Stimulated activated CD4-positive, alpha-beta T cell treated with anti-CD3 and anti-CD28 coated beads, Interleukin-1b, Interleukin-23, amount 100 ng/mL, for 1 hour (primary cell): ENCODE data around the gene IQCE.
"Not testable (repeated sequence)": the region's sequence is repeated elsewhere in the genome, so short reads cannot be mapped to it uniquely, and the experiment has no call there.

Experiments used
- DNase-seq, 2 donors: peaks; one replicate each; pipeline ENCODE4 v3.0.0-alpha.2; 2020; ENCODE audit warnings: low read depth in 2 of 2

Gene IQCE

DNA sequence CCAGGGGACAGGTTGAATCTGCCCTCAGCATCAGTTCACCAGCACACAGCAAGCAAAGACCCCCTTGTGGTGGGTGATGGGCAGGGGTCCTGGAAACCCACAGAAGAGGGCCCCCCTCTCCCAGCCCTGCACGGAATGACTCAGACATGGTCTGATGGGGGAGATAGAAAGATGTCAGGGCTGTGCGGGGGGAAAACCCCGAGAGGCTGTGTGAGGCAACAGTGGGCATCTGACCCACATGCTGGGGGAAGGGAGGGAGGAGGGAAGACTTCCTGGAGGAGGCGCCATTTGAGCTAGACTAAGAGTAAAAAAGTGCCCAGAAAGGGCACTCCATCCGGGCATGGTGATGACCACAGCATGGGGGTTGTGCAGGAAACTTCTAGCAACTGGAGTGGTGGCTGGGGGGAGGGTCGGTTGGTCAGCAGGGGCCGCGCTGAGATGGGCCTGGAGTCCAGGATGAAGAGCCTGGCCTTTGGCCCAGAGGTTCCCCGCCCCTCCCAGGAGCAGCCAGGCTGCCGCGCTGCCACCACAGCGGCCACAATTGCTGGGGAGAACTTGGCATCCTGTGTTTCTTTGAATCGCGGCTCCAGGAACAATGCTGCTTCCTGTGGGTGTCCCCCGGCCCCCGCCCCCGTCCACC is 36.7 kb upstream of the IQCE start:
- no peak for DNase-seq

DNA sequence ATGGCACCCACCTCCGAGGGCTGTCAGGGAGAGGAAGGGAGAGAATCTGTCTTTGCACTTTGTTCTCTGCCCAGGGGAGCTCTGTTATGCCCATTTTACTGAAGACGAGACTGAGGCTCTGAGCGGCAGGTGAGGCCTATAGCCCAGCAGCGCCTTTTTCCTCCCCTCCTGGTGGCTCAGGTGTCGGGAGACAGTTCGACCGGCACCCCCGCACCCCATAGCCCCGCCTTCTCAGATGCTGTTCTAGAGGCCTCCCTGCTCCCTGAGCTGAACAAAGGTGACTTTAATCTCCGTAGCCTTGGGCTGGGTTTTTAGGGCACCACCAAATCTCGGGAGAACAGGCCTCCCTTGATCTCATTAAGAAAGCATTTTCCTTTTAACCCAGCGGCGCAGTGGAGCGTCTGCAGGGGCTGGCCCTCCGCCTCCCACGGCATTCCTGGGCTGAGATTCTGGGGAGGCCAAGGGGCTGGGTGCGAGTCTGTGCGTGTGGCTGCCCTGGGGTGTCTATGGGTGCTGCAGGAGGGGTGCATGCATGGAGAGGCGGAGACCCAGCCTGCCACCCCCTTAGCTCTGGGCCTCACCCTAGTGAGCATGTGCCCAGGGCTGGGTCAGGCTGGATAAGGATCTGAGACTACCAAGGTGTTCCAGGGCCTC is 35.9 kb upstream of the IQCE start:
- DNase-seq, result no peak

DNA sequence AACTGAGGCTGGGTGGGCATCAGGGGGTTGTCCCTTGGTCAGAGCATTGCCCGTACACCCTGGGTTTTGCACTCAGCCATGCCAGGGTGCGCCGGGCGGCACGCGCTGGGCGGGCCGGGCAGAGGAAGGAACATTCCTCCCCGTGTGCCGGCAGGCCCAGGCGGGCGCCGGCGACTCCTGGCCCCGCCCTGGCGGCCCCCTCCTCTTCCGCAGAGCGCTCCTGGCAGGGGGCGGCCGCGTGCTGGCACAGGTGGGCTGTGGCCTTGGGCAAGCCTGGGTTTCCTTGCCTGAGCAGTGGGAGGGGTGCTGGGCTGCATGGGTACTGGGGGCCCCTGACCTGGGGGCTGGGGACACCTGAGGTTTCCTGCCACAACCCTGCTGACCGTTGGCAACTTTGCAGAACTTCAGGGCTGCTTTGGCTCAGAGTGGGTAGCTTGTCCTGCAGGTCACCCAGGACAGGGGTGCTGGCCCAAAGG is 35.3 kb upstream of the IQCE start:
- no peak for DNase-seq

DNA sequence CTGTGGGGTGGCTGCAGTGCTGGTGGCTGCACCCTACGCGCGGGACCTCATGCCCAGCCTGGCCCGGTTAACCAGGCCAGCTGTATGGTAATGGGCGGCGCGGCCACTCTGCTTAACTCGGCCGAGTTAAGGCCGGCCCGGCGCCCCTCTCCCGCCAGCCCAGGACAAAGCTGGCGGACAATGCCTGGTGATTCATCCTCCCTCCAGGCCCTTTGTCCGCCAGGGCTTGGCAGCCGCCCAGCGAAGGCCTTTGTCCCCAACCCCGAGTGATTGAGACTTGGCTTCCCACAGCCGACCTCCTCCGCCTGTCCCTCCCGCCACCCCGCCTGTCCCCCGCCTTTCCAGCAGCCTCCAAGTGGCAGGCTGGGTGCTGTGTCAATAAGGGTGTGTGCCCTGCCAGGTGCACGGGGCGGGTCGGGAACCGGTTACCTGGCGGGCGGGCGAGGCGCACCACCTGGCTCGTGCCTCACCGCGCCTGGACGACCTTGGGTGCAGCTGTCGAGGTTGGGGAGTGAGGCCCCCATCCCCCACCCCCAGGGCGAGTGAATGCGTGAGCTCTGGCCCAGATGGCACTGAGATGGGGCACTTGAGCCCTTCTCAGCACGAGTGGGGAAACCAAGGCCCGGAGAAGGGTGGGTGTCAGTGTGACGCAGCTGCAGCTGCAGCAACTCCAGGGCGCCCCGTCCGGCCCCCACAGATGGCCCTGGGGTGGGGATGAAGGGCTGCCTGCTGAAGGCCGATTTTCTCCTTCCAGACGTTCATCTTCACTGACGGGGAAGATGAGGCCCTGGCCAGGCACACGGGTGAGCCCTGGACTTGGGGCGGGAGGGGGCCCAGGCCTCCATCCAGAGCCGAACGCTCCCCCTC is 34.6 kb upstream of the IQCE start:
- no peak for DNase-seq

DNA sequence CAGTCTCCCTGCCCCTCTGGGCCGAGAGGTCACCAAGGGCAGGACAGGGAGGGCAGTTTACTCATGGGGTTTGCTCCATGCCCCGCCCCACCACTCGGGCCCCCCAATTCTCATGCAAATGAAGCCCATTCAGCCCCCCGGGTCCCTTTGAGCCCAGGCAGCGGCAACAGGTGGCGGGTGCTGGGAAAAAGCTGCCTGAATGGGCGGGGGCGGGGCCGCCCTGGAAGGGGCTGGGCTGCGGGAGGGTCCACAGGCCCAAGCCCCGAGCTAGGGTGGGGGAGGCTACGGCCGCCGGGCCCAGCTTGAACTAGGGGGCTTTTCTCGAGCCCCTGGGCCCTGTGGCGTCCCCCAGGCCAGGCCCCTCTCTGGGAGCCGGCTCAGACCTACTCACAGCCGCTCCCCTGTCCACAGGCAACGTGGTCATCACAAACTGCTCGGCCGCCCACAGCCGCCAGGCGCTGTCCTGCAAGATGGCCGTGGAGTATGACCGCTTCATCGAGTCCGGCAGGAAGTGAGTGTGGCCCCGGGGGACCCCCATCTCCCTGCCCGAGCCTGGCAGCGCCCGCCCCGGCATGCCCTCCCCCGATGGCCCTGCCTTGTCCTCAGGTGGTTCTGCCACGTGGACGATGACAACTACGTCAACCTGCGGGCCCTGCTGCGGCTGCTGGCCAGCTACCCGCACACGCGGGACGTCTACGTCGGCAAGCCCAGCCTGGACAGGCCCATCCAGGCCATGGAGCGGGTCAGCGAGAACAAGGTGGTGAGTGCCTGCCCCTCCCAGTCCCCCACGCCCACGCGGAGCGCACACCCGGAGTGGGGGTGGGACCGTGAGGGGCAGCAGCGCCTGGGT is 33.7 kb upstream of the IQCE start:
- no peak for DNase-seq

DNA sequence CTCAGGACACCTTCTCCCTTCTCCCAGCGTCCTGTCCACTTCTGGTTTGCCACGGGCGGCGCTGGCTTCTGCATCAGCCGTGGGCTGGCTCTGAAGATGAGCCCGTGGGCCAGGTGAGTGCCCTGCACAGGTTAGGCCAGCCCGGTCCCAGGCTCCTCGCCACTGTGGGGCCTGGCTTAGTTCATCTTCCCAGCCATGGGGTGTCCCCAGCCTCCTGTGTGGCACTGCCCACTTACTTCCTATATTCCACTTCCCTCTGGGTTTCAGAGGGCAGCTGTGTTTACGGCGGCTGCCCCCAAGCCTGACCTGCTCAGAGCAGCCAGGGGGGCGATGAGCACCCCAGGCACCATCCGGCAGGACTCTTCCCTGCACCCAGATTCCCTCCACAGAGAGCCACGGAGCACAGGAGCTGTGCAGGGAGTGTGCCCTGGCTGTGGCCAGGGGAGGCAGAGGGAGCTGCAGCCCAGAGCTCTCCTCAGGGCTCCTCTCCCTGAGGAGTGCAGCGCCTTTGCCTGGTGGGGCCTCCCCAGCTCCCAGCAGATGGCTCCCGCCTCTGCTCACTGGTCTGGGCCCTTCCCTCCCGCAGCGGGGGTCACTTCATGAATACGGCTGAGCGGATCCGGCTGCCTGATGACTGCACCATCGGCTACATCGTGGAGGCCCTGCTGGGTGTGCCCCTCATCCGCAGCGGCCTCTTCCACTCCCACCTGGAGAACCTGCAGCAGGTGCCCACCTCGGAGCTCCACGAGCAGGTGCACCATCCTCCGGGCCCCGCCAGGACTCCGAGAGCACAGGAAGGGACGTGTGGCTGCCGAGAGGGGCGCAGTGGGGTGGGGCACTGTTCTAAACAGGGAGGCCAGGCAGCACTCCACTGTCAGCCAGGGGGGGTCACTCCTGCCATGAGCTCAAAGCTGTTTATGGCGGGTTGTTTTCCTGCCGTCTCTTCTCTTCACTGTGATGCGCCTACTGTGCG is 32.8 kb upstream of the IQCE start:
- DNase-seq, result no peak

DNA sequence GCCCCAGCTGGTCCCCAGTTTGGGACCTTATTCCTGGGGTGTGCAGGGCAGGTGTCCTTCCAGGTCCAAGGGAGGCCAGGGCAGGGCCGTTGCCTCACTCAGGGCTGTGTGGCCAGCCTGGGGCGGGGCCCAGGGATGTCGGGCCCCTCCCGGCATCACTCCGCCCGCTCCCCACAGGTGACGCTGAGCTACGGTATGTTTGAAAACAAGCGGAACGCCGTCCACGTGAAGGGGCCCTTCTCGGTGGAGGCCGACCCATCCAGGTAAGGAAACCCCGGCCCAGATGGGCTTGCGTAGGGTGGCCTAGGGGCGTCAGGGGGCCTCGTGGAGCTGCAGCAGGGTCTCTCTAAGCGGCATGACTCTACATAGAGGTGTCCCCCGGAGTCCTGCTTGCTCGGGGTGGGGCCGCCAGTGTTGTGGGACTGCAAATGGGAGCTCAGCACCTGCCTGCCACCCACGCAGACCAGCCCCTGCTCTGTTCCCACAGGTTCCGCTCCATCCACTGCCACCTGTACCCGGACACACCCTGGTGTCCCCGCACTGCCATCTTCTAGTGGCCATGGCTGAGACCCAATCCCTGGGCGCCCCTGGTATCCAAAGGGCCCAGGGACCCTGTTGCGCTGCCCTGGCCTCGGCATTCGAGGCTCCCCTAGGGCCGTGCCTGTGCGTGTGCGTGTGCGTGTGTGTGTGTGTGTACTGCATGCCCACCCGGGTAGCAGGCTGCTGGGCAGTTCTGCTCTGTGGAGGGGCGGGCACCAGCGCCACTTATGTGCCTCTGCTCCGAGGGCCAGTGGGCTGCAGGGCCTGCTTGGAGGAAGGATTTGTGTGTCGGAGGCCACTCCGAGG is 31.9 kb upstream of the IQCE start:
- DNase-seq, result no peak

DNA sequence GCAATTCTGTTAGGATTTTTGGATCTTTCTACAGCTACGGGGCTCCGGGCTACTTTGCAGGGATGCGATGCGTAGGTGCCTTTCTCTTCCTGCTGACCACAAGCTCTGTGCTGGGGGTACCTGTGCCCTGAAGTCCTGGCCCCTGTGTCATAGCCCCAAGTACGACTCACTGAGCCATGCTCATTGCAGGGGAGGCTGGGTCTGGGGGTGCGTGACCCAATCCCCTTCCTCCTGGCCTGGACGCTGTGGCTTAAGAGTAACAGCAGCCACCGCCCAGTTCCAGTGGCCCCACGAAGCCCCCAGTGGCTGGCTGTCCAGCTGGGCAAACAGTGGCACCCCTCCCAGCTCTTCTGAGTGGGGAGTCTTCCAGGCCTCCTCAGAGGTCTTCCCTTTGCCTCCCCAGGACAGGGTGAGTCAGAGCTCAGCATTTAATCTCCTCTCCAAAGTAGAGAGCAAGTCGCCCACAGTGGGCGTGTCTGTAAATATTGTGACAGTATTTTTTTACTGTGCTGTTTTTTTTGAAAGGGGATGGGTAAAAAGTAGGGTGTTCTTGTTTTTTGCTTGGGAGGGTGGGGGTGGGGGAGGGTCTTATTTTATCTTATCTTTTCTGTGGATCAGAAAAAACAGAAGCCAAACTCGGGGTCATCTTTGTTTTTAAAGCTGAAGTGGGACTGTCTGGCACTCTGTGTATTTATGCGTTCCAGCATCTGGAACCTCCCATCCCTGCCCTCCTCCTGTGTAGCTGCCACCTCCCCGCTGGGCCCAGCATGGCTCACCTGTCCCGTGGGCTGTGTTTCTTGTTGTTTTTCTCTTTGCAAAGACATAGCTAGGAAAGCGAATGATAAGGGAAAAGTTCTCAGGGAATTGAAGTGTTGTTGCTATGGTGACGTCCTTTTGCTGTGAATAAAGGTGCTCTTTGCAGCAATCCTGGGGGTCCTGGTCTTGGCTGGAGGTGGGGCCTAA is 31.0 kb upstream of the IQCE start:
- DNase-seq, result no peak

DNA sequence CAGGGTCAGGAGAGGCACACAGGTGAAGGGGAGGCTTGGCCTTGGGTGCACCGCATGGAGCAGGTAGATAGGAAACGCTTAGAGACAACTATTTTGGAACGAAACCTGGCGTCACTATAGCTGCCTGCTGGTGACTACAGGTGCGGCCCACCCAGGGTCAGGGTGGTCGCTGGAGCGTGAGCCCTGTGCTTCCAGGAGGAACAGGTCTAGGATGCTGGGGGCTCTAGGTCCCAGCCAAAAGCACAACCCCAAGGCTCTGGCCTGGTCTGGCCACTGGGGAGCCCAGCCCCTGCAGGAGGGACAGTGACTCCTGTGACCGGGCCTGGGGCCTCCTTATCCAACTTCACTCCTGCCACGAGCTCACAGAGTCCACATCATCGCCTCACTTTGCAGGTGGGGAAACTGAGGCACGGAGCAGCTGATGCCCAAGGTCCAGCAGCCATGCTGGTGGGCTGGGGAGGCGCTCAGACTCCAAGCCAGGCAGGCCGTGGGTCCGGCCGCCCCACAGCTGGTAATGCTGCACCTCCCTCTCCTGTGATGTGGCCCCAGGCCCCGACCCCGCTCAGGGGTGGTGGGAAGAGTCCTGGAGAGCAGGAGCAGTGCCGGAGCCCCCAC is 30.2 kb upstream of the IQCE start:
- no peak for DNase-seq

DNA sequence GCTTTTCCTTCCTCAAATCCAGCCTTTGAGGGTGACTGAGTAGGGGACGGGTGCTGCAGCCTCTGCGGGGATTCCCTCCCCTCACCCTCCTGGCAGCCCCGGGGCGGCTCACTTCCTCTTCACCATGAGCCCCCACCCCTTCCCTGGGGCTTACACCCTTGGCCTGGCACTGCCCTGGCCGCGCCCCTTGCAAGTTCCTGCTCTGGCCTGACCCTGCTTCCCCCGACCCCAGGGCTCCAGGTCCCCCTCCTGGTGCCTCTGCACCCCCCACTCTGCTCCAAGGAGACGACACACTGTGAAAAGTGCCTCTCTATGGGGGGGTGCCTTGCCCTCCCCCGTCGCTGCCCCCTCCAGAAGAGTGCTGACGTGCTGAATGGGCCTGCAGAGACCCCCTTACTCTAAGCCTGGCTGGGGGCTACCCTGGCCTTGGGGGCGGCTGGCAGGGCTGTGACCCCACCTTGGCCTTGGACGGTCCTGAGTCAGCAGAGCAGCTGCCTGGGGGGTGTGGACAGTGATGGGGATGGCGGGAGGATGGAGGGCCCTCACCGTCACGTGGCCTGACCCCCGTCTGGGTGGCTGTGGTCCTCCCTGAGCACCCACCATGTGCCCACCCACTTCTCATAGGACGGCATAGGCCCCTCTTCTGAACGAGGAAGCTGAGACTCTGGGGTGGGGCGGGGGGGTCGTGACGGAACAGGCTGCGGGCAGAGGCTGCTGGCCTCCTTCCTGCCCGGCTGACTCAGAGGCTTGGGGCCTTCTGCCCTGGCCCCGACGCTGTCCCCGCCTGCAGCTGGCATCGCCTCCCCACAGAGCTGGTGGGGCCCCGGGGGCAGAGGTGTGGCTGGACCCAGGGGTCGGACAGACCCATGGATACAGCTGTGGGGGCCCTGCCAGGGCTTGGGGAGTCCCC is 29.4 kb upstream of the IQCE start:
- DNase-seq, result no peak

DNA sequence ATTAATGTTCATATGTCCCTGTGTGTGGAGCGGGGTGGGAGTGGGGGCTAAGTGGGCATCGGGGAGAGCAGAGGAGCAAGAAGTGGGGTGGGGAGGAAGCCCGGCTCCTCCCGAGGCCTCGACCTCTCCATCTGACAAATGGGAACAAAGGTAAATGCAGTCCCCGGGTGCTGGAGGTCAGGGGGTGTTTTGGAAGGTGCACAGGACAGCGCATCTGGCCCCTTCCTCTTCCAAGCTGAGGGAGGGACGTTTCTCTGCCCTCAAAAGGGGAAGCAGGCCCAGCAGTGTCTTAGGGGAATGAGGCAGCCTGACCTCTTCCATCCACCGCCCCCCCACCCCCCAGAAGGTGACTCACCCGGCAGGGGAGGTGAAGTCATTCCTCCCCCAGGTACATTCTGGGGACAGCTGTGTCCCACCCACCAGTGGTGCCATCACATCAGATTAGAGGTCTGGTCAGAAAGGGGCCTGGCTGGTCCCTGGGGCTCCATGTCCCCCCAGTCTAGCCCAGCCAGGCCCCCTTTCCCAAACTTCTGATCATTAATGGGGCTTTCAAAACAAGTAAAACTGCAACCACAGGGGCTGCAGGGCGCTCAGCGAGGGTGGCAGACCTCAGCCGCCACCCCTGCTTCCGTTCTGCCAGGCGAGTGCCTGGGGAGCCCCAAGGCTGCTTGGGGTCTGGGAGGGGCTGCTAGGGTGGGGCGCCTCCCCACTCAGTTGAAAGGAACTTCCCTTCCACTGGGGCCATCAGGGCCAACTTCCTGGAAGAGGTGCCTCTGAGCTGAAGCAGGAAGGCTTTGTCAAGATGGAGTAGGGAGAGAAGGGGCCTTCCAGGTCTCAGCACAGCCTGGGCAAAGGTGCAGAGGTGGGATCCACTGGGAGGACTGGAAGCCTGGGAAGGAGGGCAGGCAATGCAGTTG is 28.4 kb upstream of the IQCE start:
- peak in 1 of 2 donors; percentile 58 for DNase-seq

DNA sequence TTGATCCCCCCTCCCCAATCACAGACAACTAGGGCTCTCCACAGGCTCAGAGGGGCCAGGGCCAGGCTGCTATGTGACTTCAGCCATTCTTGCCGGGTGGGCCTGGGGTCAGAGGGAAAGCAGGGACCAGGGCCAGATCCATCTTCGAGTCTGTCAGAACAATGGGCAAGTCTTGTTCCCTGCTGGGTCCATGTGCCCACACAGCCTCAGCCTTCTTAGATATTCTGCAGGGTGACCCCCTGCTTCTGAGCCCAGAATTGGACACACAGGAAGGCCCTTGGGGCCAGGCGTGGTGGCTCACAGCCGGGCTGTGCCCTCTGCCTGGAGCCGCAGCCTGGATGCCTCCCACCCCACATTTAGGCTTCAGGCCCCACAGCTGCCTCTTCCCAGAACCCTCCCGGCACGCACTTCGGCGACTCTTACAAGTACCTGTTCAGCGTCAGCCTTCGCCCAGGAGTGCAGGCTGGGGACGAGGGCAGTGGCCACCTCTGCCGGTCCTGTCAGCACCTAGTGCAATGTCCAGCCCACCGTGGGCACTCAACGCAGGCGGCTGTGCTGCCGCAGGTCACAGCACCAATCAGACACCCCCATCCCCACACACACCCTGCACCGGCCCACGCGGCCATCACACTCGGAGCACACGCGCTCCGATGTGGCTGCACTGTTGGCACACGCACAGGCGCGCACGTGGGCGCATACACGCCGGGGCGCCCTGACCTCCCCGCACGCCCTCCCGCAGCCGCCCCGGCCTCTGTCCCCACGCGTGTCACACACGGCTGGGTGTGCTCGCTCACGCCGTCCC is 27.6 kb upstream of the IQCE start:
- not testable (repeated sequence) for DNase-seq

DNA sequence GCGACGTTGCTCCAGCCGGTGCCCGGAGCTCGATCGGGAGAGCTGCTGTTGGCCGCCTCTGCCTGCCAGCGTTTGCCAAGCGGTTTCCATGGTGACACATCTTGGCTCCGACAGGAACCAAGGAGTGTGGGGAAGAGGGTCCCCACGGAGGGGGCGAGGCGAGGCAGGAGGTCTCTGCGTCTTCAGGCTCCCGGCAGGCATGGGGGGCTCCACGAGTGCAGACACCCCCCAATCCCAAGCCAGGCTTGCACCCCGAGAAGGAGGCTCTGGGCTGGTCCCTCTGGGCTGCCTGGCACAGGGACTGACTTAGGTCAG is 27.0 kb upstream of the IQCE start:
- not testable (repeated sequence) for DNase-seq

DNA sequence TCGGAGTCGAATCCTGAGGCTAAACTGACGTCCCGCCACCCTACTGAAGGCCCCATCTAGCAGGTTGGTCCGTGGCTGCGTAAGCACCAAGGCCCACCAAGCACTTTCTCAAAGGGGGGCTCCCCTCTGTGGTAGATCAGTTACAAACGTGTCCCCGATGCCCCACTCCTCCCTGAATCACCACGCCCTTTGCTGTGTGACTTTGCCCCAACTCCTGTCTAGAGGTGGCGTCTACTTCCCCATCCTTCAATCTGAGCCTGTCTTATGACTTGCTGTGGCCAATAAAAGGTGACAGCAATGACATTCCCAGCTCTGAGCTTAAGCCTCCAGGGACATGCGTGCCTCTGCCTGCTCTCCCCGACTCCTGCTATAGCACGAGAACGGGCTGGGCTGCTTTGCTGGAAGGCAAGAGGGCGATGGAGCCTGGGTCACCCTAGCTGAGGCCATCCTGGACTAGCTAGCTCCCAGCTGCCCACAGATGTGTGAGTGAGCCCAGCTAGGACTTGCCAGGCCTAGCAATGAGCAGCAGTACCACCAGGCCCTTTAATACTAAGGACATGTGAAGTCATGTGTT is 26.5 kb upstream of the IQCE start:
- DNase-seq, result not testable (repeated sequence)

DNA sequence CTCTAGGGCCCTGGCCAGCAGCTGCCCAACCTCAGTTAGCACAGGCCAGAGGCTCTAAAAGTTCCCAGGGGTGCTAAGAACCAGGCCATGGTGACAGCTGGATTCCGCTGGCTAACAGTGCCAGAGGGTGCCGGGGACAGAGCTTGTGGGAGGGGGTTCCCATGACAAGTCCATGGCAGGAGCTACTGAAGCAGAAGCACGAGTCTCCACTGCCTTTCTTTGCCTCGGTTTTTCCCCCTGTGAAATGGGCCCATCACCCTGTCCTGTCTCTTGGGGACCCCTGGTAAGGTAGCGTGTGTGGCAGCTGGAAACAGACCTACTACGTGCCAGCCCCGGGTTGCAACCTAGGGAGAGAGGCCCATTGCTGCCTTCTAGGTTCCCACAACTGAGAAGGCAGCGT is 26.0 kb upstream of the IQCE start:
- DNase-seq, result not testable (repeated sequence)
